ENCODE data around the gene TCHP. TPM values are rescaled to one million over a fixed set of nuclear protein-coding genes. Genes with fewer than 3 reads are reported as not detected.

TCHP gene
- total and polyA plus RNA-seq, 2 experiments from 2014 or later = 3.1 to 6.2 TPM

Small RNAs within 50 kb of the gene (small RNA-seq; reads per million reads assigned to genes)
- not detected for gene RN7SL441P (ENCODE audit: low replicate concordance)

Other genes with a start within 250 kb of the TCHP start
- 2.1 and 3.6 TPM in 2 replicates for gene FAM222A, start 186.4 kb upstream of the TCHP start, total RNA-seq (2014; rRNA removed; shearing (Covaris generic))
- 0.78 and 0.85 TPM in 2 replicates for gene FAM222A, start 186.4 kb upstream of the TCHP start, polyA plus RNA-seq (2016; fragmentation: Nextera tagmentation; extraction: Ambion mirVana)
- 1.0 and 1.1 TPM in 2 replicates for gene TRPV4, start 66.9 kb upstream of the TCHP start, total RNA-seq (2014; rRNA removed; shearing (Covaris generic))
- gene TRPV4, start 66.9 kb upstream of the TCHP start, polyA plus RNA-seq (2016; fragmentation: Nextera tagmentation; extraction: Ambion mirVana) = 0.50 and 0.66 TPM in 2 replicates
- 24.4 and 30.2 TPM in 2 replicates for gene GLTP, start 19.7 kb upstream of the TCHP start, total RNA-seq (2014; rRNA removed; shearing (Covaris generic))
- 26.5 and 28.0 TPM in 2 replicates for gene GLTP, start 19.7 kb upstream of the TCHP start, polyA plus RNA-seq (2016; fragmentation: Nextera tagmentation; extraction: Ambion mirVana)
- 20.9 and 23.1 TPM in 2 replicates for gene GIT2, start 96.1 kb downstream of the TCHP start, total RNA-seq (2014; rRNA removed; shearing (Covaris generic))
- gene GIT2, start 96.1 kb downstream of the TCHP start, polyA plus RNA-seq (2016; fragmentation: Nextera tagmentation; extraction: Ambion mirVana) = 9.4 and 15.8 TPM in 2 replicates
- gene ANKRD13A, start 99.2 kb downstream of the TCHP start, total RNA-seq (2014; rRNA removed; shearing (Covaris generic)) = 24.7 and 25.6 TPM in 2 replicates
- gene ANKRD13A, start 99.2 kb downstream of the TCHP start, polyA plus RNA-seq (2016; fragmentation: Nextera tagmentation; extraction: Ambion mirVana) = 5.7 and 6.2 TPM in 2 replicates
- 14.5 and 21.7 TPM in 2 replicates for gene C12orf76, start 148.2 kb downstream of the TCHP start, total RNA-seq (2014; rRNA removed; shearing (Covaris generic))
- 11.1 and 14.3 TPM in 2 replicates for gene C12orf76, start 148.2 kb downstream of the TCHP start, polyA plus RNA-seq (2016; fragmentation: Nextera tagmentation; extraction: Ambion mirVana)
- gene IFT81, start 224.1 kb downstream of the TCHP start, total RNA-seq (2014; rRNA removed; shearing (Covaris generic)) = 7.7 and 17.5 TPM in 2 replicates
- 12.8 and 22.3 TPM in 2 replicates for gene IFT81, start 224.1 kb downstream of the TCHP start, polyA plus RNA-seq (2016; fragmentation: Nextera tagmentation; extraction: Ambion mirVana)